ENCODE results near the gene RARRES1.

RARRES1 gene

GRCh38 chr3:158737410-158737809 is 5.2 kb upstream of the RARRES1 start:
- FAIRE-seq (no peak), DNase-seq (ENCODE audit: insufficient read length, low spot score) (no peak)

- no peak for FAIRE-seq
- no peak for DNase-seq (ENCODE audit: insufficient read length, low spot score)
These were observed 3.2 kb upstream of the RARRES1 start for GRCh38 chr3:158735296-158736033.

DNA sequence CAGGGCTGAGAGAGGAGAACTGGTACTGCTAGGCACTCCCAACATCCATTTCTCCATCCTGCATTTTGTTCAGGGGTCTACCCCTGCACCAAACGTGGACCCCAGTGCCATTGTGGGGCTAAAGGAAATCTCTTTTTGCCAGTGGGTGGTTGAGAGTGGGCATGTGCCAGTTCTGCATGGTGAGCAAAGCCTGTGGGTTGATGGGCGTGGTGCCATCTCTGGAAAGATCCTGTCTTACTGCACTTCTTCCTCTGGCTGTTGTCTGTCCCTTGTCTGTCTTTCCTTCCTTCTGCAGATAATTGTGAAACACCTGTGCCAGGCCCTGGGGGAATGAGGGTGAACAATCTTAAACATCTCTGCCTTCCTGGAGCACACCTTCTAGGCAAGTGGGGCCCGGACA is 1.4 kb upstream of the RARRES1 start:
- no peak for FAIRE-seq
- no peak for DNase-seq (ENCODE audit: insufficient read length, low spot score)

GRCh38 chr3:158732856-158733200 is 571 bp upstream of the RARRES1 start:
- FAIRE-seq (no peak), DNase-seq (ENCODE audit: insufficient read length, low spot score) (no peak)

GRCh38 chr3:158731486-158731885 is 771 bp downstream of the RARRES1 start:
- FAIRE-seq (no peak), DNase-seq (ENCODE audit: insufficient read length, low spot score) (no peak)

DNA sequence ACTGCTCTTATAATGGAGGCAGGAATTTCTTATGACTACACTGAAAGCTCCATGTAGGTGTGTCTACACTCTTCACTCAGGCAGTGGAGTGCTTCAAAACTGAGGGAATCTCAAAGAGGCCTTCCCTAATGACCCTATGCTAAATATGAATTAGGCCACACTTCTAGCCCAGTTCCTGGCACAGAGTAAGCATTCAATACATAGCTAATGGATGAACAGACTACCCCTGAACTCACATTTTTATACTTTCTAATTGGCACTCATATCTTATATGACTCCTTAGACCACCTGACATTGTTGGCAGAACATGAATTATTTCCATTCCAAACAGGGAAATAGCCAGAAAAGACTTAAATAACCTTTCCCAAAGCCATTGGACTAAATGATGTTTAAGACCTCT is 3.4 kb downstream of the RARRES1 start:
- no peak for FAIRE-seq

GRCh38 chr3:158728061-158728377 is 4.2 kb downstream of the RARRES1 start:
- no peak for DNase-seq (ENCODE audit: insufficient read length, low spot score)
- no peak for FAIRE-seq

More for the DNA sequence above, 3.4 kb downstream of the RARRES1 start:
- DNase-seq (ENCODE audit: insufficient read length, low spot score), result no peak

GRCh38 chr3:158727206-158728060 is 4.8 kb downstream of the RARRES1 start:
- DNase-seq (ENCODE audit: insufficient read length, low spot score), result peak; percentile 58
- FAIRE-seq, result peak; percentile 46

- DNase-seq (ENCODE audit: insufficient read length, low spot score) (peak; percentile 66), FAIRE-seq (no peak)
These were observed 6.8 kb downstream of the RARRES1 start for GRCh38 chr3:158725348-158726011.

DNA sequence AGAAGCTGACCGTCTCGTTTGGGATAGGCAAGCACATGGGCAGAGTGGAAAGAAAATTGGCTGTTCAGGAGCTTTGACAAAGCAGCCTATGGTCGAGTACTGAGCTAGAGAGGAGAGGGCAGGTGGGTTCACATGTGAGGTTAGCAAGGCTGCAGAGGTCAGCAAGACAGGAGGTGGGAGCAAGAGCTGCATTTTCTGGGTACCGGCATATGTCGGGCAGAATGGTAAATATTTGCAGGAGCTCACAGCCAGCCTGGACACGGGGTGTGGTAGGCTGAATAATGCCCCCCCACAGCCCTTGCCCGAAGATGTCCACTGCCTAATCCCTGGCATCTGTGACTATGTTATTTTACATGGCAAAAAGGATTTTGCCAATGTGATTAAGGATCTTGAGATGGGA is 8.3 kb downstream of the RARRES1 start:
- FAIRE-seq, result no peak

DNA sequence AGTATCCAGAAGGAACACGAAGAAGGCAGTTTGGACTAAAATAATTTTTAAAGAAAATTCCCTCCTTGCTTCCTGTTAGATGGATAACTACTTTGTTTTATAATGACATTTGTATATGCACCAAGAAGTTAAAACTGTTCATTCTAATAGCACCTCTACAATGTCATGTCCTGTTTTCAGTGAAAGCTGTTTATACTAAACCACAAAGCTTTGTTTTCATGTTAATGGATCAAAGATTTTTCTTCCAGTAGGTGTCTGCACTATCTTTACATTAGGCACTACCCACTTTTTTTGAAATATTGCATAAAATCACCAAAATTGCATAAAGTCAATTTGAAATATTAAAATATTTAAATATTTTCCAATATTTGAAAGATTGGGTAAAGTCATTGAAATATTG is 10.1 kb downstream of the RARRES1 start:
- no peak for DNase-seq (ENCODE audit: insufficient read length, low spot score)
- FAIRE-seq, result no peak

More for the DNA sequence above, 8.3 kb downstream of the RARRES1 start:
- no peak for DNase-seq (ENCODE audit: insufficient read length, low spot score)

GRCh38 chr3:158718490-158719170 is 13.6 kb downstream of the RARRES1 start:
- DNase-seq (ENCODE audit: insufficient read length, low spot score) (peak; percentile 71), FAIRE-seq (no peak)

DNA sequence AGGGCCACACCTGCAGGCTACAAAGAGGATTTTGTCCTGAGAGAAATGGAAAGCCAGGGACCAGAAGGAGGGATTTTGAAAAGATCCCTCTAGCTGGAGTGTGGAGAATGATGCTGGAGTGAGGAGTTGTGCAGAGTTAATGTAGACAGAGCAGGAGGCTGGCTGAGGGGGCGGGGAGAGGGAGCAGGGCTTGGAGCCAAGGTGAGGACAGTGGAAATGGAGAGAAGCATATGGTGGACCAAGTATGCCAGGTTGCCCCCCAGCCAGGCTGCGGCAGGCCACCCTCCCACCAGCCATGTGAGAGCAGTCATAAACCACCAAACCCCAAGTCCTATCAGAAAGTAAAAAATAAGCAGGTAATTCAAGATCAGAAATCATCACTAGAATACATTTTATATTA is 14.7 kb downstream of the RARRES1 start:
- FAIRE-seq (no peak), DNase-seq (ENCODE audit: insufficient read length, low spot score) (no peak)

DNA sequence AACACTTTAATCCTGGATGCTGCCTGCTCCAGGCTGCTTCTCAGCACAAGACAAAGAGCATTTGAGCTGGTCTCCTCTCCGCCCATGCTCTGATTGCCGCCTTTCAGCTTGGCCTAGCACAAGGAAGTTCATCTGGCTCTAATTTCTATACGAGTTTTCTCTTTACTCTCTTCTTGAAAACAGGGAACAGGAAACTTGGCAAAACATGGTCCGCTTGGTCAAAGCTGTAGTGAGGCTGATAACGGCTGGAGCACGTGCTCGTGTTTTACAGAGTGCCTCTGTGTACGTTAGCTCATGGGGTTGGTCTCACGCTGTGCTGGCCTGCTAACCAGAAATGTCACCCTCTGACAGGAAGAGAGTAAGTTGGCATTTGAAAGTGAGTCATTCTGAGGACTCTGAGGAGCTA is 19.2 kb downstream of the RARRES1 start:
- FAIRE-seq (no peak), DNase-seq (ENCODE audit: insufficient read length, low spot score) (no peak)

GRCh38 chr3:158712443-158712842 is 19.8 kb downstream of the RARRES1 start:
- FAIRE-seq (no peak), DNase-seq (ENCODE audit: insufficient read length, low spot score) (no peak)

GRCh38 chr3:158711886-158712285 is 20.4 kb downstream of the RARRES1 start:
- FAIRE-seq (no peak), DNase-seq (ENCODE audit: insufficient read length, low spot score) (peak; percentile 67)

GRCh38 chr3:158710601-158711000 is 21.7 kb downstream of the RARRES1 start:
- FAIRE-seq, result no peak
- DNase-seq (ENCODE audit: insufficient read length, low spot score), result no peak

DNA sequence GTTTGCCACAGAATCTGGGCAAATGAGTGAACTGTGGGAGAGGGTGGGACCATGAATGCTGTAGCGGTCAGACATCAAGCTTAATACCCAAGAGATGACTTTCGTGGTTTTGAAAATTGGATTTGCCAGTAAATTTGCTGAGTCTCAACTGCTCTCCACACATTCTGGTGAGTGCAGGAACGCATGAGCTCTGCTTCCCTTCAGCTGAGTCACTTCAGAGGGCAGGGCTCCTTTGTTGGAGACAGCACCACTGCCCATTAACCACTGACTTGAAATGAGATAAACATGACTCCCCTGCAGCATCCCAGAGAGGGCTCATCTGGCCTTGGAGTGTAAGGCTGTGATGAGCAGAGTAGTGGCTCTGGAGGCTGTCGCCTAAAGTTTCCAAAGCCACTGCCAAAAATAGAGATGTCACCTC is 22.6 kb downstream of the RARRES1 start:
- FAIRE-seq (peak; percentile 65), DNase-seq (ENCODE audit: insufficient read length, low spot score) (peak; percentile 51)

DNA sequence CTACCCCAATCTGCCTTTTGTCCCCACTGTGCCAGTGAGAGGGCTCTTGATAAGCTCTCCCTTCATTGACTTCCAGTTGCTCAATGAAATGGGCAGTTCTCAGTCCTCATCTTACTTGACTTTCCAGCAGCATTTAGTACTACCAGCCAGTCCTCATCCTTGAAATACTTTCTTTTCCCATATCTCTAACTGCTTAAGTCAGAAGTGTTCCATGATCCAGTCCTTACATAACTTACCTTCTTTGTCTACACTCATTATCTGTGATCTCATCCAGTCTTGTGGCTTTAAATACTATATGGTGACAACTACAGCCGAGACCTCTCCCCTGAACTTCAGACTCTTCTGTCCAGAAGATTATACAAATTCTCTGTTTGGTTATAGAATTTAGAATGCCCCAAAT is 28.7 kb downstream of the RARRES1 start:
- no peak for FAIRE-seq
- no peak for DNase-seq (ENCODE audit: insufficient read length, low spot score)

GRCh38 chr3:158702815-158703481 is 29.3 kb downstream of the RARRES1 start:
- DNase-seq (ENCODE audit: insufficient read length, low spot score) (no peak), FAIRE-seq (no peak)

Measured in HTR-8/SVneo (cell line).